Left colon (tissue), 2 donors: Measurements from ENCODE around the gene GFOD1. TPM values are rescaled to one million over a fixed set of nuclear protein-coding genes. Genes with fewer than 3 reads are reported as not detected.
A peak's percentile ranks its signal among the peaks of the same experiment; 100 is the strongest.
"Not testable (repeated sequence)": the region's sequence is repeated elsewhere in the genome, so short reads cannot be mapped to it uniquely, and the experiment has no call there.

ENCODE experiments used
- ATAC-seq: fragments of 200-7000 bp; cut with Tn5 transposase; one replicate; pipeline ENCODE4 v1.9.1; 2020; ENCODE audit warnings: mild to moderate bottlenecking, moderate library complexity
- DNase-seq, 2 donors: peaks; one replicate each; pipeline ENCODE4 v3.0.0-alpha.2; 2020
- intact Hi-C, 2 donors: fragments of 100-400 bp; cut with DNase I in 1 of 2; cut with micrococcal nuclease in 1 of 2; formaldehyde crosslinking; loops; one replicate each; pipeline versions ENCODE4 v1.11.2 to v1.14.0; 2022; cut with DNase I, micrococcal nuclease
- total RNA-seq, 2 donors: library from RNA; stranded (reverse); fragmentation: NEBNext Ultra II Directional; extraction: Animal tissue kit (Norgen Biotek cat#: 25700); gene quantifications; one replicate each; pipeline ENCODE4 v1.2.1, GENCODE V29; 2021
- donor health status: DM: no; HTN: no; CAD: no.
- donor health status: DM: yes; HTN: yes; CAD: no.

The GFOD1 gene
- total RNA-seq, 2 donors from 2014 or later: 9.2 to 15.9 TPM

DNA sequence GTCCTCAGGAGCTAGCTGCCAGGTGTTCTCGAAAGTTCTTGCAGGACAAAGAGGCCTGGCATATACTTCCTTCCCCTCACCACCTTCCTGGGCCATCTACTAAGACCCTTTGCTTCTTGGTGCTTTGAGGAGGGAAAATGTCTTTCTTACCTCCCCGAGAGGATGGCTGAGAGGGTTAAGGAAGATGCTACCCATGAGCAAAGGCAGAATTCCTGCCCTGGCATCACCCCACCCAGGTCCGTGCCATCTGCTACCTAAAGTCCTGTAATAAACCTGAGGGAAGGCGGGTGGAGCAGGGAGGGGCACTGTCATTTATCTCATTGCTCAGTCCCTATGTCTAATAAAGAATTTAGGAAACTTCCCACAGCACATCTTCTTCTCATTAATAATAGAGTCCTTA, 16.2 kb downstream of the GFOD1 start:
- no peak for ATAC-seq
- intact Hi-C loops: no loop called here
- no peak for DNase-seq

GRCh38 chr6:13470238-13471140, 16.9 kb downstream of the GFOD1 start:
- no peak for ATAC-seq
- no peak for DNase-seq
- intact Hi-C loops: no loop called here

DNA sequence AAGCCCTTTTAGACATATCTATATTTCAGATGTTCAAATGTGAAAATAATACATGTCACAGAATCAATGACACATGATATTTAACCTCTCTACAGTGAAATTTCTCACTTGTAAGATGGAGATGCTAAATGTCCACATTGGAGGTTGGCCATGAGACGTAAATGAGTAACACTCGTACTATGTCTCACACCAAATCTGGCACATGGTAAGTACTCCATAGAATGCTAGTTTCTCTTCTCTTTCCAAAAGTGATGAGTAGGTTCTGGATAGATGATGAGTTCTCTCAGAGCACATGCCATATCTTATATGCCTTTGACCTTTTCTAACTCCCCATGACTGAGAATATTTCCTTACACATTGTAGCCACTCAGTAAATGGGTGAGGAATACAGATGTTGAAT, 17.7 kb downstream of the GFOD1 start:
- intact Hi-C loops: no loop called here

DNA sequence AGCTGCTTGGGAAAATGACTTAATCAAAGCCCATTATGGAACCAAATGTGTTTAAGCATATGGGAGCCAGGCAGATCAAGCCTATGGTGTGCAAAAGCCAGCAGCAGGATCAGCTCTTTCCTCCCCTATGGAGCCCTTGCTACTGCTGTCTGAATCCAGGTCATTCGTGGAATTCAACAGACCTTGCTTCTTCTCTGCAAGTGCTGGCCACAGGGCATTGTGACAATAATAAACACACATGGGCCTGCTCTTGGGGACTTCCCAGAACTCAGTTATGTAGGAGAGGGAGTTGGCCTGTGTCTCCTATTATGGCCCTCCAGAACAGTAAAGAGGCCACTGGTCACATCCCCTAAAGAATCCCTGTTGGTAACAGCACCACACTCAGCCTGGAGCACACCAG, 18.6 kb downstream of the GFOD1 start:
- no peak for DNase-seq
- no peak for ATAC-seq
- intact Hi-C loops: no loop called here

More for the DNA sequence above, 17.7 kb downstream of the GFOD1 start:
- no peak for ATAC-seq
- no peak for DNase-seq

DNA sequence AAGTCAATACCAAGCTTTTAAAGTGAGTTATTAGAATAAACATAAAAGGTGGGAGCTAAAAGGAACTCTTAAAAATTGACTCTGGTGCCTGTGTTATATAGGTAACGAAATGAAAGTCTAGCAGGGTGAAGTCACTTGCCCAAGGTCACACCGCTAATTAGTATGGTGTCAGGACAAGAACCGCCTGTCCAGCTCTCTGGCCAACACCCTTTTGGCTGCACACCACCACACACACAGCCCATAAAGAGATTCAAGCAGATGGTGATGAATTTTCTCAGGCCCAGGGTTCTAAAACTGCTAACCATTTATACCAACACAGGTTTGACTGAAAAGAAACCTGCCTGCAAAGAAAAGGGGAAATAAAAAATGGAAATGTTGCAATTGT, 20.2 kb downstream of the GFOD1 start:
- DNase-seq (no peak), ATAC-seq (peak; percentile 89)
- intact Hi-C loops: no loop called here

- ATAC-seq: peak; percentile 31
- intact Hi-C loops: no loop called here
- DNase-seq: no peak
Observed at GRCh38 chr6:13466304-13467215, 20.8 kb downstream of the GFOD1 start.

- ATAC-seq (no peak), DNase-seq (no peak)
- intact Hi-C loops: no loop called here
Observed at GRCh38 chr6:13465734-13466133, 21.7 kb downstream of the GFOD1 start.

GRCh38 chr6:13463941-13464340, 23.5 kb downstream of the GFOD1 start:
- DNase-seq: no peak

GRCh38 chr6:13463328-13463717, 24.1 kb downstream of the GFOD1 start:
- intact Hi-C loops: no loop called here
- ATAC-seq (no peak), DNase-seq (no peak)

More at GRCh38 chr6:13463941-13464340, 23.5 kb downstream of the GFOD1 start:
- no peak for ATAC-seq
- intact Hi-C loops: no loop called here

- ATAC-seq (no peak), DNase-seq (no peak)
- intact Hi-C loops: no loop called here
Observed at GRCh38 chr6:13462458-13463327, 24.7 kb downstream of the GFOD1 start.

DNA sequence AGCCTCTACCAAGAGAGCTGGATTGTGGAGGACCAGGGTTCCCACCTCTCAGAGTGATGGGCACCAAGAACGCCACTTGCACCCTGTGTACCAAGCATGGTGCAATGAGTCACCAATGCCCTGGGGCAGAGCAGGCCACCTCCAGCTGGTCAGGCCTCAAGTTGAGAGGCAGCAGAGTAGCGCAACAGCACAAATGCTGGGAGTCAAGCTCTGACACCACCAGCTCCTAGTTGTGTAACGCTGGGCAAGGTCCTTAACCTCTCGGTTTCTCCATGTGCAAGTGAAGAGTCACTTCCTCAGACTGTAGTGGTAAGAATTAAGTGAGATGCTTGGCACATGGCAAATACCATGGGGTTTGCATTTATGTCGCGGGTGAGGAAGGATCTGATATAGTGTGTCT, 25.6 kb downstream of the GFOD1 start:
- intact Hi-C loops: no loop called here
- ATAC-seq (no peak), DNase-seq (no peak)

- DNase-seq: no peak
- intact Hi-C loops: no loop called here
- no peak for ATAC-seq
Observed at GRCh38 chr6:13461307-13461706, 26.1 kb downstream of the GFOD1 start.

DNA sequence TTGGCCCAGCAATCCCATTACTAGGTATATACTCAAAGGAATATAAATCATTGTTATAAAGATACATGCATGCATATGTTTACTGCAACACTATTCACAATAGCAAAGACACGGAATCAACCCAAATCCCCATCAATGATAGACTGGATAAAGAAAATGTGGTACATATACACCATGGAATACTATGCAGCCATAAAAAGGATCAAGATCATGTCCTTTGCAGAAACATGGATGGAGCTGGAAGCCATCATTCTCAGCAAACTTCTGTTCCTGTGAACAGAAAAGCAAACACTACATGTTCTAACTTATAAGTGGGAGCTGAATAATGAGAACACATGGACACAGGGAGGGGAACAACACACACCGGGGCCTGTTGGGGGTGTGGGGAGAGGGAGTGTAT, 27.1 kb downstream of the GFOD1 start:
- ATAC-seq, intact Hi-C loops, DNase-seq: not testable (repeated sequence)

DNA sequence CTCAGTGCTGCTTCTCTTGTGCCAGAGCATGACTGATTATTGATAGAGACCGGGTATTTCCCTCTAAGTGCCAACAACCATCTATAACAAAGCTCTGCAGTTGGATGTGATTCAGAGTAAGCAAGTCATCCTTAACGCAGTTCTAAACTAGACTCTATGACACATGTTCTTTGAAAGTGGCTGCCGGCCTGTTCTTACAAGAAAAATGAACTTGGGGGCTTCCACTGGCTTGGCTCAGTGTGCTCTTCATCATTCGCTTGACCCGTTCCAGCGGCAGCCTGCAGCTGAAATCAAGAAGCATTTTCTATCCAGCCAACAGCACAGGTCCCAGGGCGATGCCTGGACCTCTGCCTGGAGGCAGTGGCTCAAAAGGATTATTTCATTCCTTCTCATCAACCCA, 29.8 kb downstream of the GFOD1 start:
- intact Hi-C loops: no loop called here
- DNase-seq (no peak), ATAC-seq (no peak)

DNA sequence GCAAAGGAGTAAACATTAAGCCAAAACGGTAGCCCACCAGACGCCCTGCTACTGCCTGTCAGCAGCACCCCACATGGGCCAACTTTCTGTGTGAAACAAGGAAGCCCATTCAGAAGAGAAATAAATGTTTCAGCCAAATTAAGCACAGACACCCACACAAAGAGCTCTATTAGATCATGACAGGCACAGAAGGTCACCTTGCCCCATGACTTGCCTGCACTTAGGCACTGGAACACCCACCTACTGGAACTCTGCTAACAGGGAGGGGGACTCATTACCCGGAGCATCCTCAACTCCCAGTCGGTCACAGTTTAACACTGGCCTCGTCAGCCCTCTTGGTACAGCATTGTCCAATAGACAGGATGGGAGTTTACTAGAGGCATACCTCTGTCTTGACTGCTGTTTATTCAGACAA, 31.8 kb downstream of the GFOD1 start:
- DNase-seq (no peak), ATAC-seq (no peak)
- intact Hi-C loops: no loop called here

DNA sequence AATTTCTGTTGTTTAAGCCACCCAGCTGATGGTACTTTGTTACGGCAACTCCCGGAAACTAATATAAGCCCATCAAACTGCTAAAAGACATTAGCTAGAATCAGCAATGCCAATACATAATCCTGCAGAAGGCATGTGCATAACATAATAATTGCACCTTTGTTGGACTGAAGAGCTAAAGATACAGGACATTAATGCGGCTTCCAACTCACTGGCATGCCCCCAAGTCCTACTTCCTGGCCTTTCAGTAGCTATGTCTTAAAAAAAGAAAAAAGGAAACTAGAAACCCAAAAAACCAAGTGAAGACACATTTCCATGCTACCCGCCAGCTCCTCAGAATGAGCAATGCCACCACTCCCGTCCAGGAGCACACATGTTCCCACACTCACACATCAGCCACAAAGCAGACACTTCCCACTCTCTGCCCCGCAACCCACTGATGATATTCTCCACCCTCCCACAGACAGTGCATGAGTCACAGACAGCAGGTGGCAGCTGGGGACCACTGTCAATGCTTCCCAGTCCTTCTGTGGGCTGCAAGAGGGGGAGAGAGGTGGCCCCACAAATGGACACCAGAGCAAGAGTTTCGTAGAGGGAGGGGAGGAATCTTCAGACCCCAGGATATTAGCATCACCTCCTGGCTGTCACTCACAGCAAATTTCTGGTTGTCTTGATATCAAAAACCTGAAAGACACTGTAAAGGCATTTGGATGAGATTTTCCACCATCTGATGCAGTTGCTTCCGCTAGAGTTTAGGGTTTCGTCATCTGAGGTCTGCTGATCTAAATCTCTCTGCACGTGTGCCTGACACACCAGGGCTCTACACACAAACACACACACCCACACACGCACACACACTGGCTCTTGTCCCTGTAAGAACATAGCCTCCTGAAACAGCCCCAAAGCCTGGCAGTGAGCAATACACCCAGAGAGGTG, 32.8 kb downstream of the GFOD1 start:
- DNase-seq: peak in 1 of 2 donors; percentile 45
- ATAC-seq: peak; percentile 56
- intact Hi-C loops: no loop called here

DNA sequence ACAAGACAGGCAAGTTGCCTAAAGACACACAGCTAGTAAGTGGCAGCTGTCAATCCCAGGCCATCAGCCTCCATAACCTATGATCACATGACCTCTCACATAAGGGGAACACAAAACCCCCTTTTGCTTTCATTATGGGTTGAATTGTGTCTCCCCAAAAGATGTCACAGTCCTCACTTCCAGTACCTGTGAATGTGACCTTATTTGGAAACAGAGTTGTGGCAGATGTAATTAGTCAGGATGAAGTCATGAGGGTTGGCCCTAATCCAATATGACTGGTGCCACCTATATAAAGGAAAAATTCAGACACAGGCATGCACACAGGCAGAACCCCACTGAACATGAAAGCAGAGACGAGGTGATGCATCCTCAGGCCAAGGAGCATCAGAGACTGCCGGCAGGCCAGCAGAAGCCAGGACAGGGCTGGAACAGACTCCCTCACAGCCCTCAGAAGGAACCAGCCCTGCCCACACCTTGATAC, 33.6 kb downstream of the GFOD1 start:
- DNase-seq (no peak), ATAC-seq (peak; percentile 76)

DNA sequence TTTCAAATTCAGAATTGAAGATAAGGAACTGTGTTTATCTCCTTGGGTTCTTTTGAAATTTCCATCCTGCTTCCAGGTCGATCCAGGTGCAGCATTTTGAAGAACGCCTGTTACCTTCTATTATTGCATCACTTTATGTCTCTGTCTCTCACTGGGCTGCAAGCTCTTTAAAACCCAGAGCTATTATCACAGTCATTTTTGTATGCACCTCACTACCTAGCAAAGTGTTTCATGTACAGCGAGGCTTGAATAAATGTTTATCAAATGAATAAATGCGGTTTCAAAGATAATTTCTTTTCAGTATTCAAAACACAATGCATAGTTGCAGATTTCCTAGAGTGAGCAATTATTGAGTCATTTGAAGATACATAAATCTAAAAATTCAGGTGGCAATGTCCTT, 34.2 kb downstream of the GFOD1 start:
- DNase-seq (no peak), ATAC-seq (no peak)
- intact Hi-C loops: no loop called here

More for the DNA sequence above, 33.6 kb downstream of the GFOD1 start:
- intact Hi-C loops: no loop called here
